ENCODE measurements around the gene DNAJA3. TPM values are rescaled to one million over a fixed set of nuclear protein-coding genes. Genes with fewer than 3 reads are reported as not detected.

The DNAJA3 gene
- total and polyA plus RNA-seq, 9 of the 15 experiments (the other 6 are each of a cell fraction or from before 2014, with no cell fraction given) = 8.1 to 105 (median 79.0) TPM

- TF ChIP-seq XRCC5 (IDR thresholded peaks at IDR 0.05; ENCODE audit: low read depth, low read length) (peak; percentile 56; the same call in 1 of the 2 replicates), MEIS2 (IDR thresholded peaks at IDR 0.05; ENCODE audit: partially characterized antibody) (no peak), CTCF (IDR thresholded peaks at IDR 0.05 in 2 of 3, conservative IDR thresholded peaks at IDR 0.05 in 1 of 3; ENCODE audit: insufficient read depth in 2 of 3, low read depth in 1 of 3, low read length in 3 of 3) (peak in 2 of 3 experiments; percentile 14 to 30; a peak in 3 of 6 replicates), C11orf30 (IDR thresholded peaks at IDR 0.05; ENCODE audit: low read depth) (peak; percentile 66), GATA2 (CRISPR knock-in tag; IDR thresholded peaks at IDR 0.05) (no peak), CBX1 (IDR thresholded peaks at IDR 0.05; ENCODE audit: low read depth) (peak; percentile 71; the same call in 1 of the 2 replicates), TRIM28 (IDR thresholded peaks at IDR 0.05) (no peak), PHB2 (IDR thresholded peaks at IDR 0.05; ENCODE audit: low read depth) (no peak), CC2D1A (IDR thresholded peaks at IDR 0.05) (no peak), ZNF133 (CRISPR knock-in tag; IDR thresholded peaks at IDR 0.05) (no peak), ARID3B (CRISPR knock-in tag; IDR thresholded peaks at IDR 0.05; ENCODE audit: borderline replicate concordance) (no peak), MBD1 (CRISPR knock-in tag; IDR thresholded peaks at IDR 0.05) (no peak), MAFF (IDR thresholded peaks at IDR 0.05; ENCODE audit: low read length) (peak; percentile 49; the same call in 1 of the 2 replicates), CEBPZ (IDR thresholded peaks at IDR 0.05; ENCODE audit: borderline replicate concordance, low read depth, low read length) (no peak), SAFB2 (IDR thresholded peaks at IDR 0.05; ENCODE audit: borderline replicate concordance, low read depth, low read length, severe bottlenecking) (no peak), ZBTB7A (IDR thresholded peaks at IDR 0.05; ENCODE audit: borderline replicate concordance, control insufficient read depth, low read depth, low read length) (peak; percentile 95), CCAR2 (IDR thresholded peaks at IDR 0.05; ENCODE audit: low read depth, low read length) (no peak), CBFB (CRISPR knock-in tag; IDR thresholded peaks at IDR 0.05) (no peak), HDAC1 (IDR thresholded peaks at IDR 0.05) (peak in 1 of 2 experiments; percentile 78; a peak in 2 of 4 replicates)
Observed at GRCh38 chr16:4474192-4474961, 48.7 kb downstream of the DNAJA3 start, which contains the start of gene NMRAL1 (continued).
